Heart left ventricle (tissue), 16 donors: ENCODE measurements around the gene PLD2. TPM values are rescaled to one million over a fixed set of nuclear protein-coding genes. Genes with fewer than 3 reads are reported as not detected.

ENCODE experiments used
- ATAC-seq, 4 donors: fragments of 200-7000 bp; cut with Tn5 transposase; one replicate each; pipeline ENCODE4 v1.9.1; 2020 to 2022; ENCODE audit warnings: moderate library complexity in 4 of 4, mild to moderate bottlenecking in 3 of 4, moderate number of reproducible peaks in 1 of 4
- DNase-seq, 5 donors: peaks; one replicate each; pipeline ENCODE4 v3.0.0-alpha.2; 2020
- H3K27ac ChIP-seq, 12 donors: fragments of 200-600 bp; sonication (generic) in 4 of 12; one replicate each; pipeline versions ENCODE4 v1.5.0 to v1.8.0; 2016 to 2022; ENCODE audit warnings: mild to moderate bottlenecking in 2 of 12
- H3K27me3 ChIP-seq, 9 donors: fragments of 200-600 bp; sonication (generic) in 2 of 9; one replicate each; pipeline versions ENCODE4 v1.5.1 to v1.8.0; 2016 to 2022; ENCODE audit warnings: mild to moderate bottlenecking in 3 of 9
- H3K36me3 ChIP-seq, 9 donors: fragments of 200-600 bp; sonication (generic) in 2 of 9; one replicate each; pipeline versions ENCODE4 v1.5.0 to v1.8.0; 2018 to 2022; ENCODE audit warnings: mild to moderate bottlenecking in 2 of 9
- H3K4me1 ChIP-seq, 12 donors: fragments of 200-600 bp; sonication (generic) in 4 of 12; one replicate each; pipeline versions ENCODE4 v1.5.0 to v1.8.0; 2016 to 2022; ENCODE audit warnings: mild to moderate bottlenecking in 3 of 12
- H3K4me3 ChIP-seq, 12 donors: fragments of 200-600 bp; sonication (generic) in 4 of 12; one replicate each; pipeline versions ENCODE4 v1.5.0 to v1.8.0; 2017 to 2022; ENCODE audit warnings: mild to moderate bottlenecking in 9 of 12, moderate library complexity in 4 of 12
- H3K9me3 ChIP-seq, 12 donors: fragments of 200-600 bp; sonication (generic) in 4 of 12; one replicate each; pipeline versions ENCODE4 v1.5.0 to v1.8.0; 2016 to 2022; ENCODE audit warnings: mild to moderate bottlenecking in 1 of 12
- CTCF ChIP-seq, 12 donors: fragments of 200-600 bp; sonication (generic) in 4 of 12; IDR thresholded peaks; one replicate each; pipeline versions ENCODE4 v1.5.0 to v1.8.0; 2018 to 2022; ENCODE audit warnings: antibody characterized with exemption in 12 of 12, mild to moderate bottlenecking in 5 of 12
- POLR2A ChIP-seq, 2 donors: fragments of 450-650 bp; IDR thresholded peaks; one replicate each; pipeline ENCODE4 v1.6.1; 2017; ENCODE audit warnings: antibody characterized with exemption in 2 of 2, mild to moderate bottlenecking in 2 of 2, moderate library complexity in 2 of 2
- WGBS, 4 donors: extraction: QIAGEN DNeasy Blood & Tissue Kit in 2 of 4; methylation state at CpG; one replicate each; pipeline versions ENCODE4 v1.1.5 to v1.1.7; 2013 to 2018; 5-methylcytosine and 5-hydroxymethylcytosine counted together
- intact Hi-C, 10 donors: fragments of 100-400 bp; cut with DNase I; formaldehyde crosslinking; loops; one replicate each; pipeline versions ENCODE4 v1.11.1 to v1.14.2; 2022
- polyA plus RNA-seq, 2 donors: library from polyadenylated mRNA; stranded (reverse); fragments of 200-250 nt; gene quantifications; one replicate each; pipeline ENCODE4 v1.2.3, GENCODE V29; 2013
- total RNA-seq, 9 donors: library from RNA; depleted of rRNA in 2 of 9; stranded (reverse); fragments of >200 nt in 2 of 9; fragmentation: NEBNext Ultra II Directional in 3 of 9; extraction: Animal tissue kit (Norgen Biotek cat#: 25700) in 3 of 9; gene quantifications; one replicate each; pipeline versions ENCODE4 v1.1.0 to v1.2.4, GENCODE V29; 2016 to 2023
- donor health status: ischemic (EF 13 %, LVEDD 7.1; RV severe dilation, severe dysfunction).
- donor health status: healthy with polysubstance abuse.
- donor health status: DM: no; HTN: yes; CAD: no.
- donor health status: DM: no; HTN: no; CAD: no.
- donor health status: ischemic (EF 25% LVEDD 6.9; RV normal size, moderate dysfunction).
- donor health status: ischemic (EF 25% LVEDD 5.7; RV mildly dilated, moderate dysfunction).
- donor health status: healthy.
- donor health status: DM: yes; HTN: yes; CAD: no.
- donor health status: ischemic (EF 35%, LVEDD 5.7; RV mildly dilated, moderate dysfunction).
- donor health status: nonischemic (EF 11% LVEDD 7.7; RV severe dilation, severe dysfunction).
- donor health status: DM: yes; HTN: yes; CAD: no.
- donor health status: PGD.
- donor health status: ischemic (EF 29% LVEDD 5.4; RV normal size, mild dysfunction).
- donor health status: nonischemic (EF 23%, LVEDD 6.1; RV moderate dilation, normal function).

Gene PLD2
- total and polyA plus RNA-seq, 11 donors: 5.3 to 17.9 (median 8.5) TPM

DNA sequence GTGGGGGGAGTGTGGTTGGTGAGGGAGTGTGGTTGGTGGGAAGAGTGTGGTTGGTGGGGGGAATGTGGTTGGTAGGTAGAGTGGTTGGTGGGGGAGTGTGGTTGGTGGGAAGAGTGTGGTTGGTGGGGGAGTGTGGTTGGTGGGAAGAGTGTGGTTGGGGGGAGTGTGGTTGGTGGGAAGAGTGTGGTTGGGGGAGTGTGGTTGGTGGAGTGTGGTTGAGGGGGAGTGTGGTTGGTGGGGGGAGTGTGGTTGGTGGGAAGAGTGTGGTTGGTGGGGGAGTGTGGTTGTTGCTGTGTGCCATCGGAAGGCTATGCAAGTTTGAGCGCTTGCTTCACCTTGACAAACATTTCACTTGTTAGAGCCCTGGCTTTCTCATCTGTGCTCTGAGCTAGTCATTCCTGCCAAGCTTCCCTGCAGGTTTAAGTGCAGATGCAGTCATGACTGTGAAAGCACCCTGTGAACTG lies 46.3 kb downstream of the PLD2 start:
- Histone ChIP-seq H3K4me3 (no peak overlapping the region), H3K27me3 (no peaks in the 10 kb centered on the region), H3K4me1 (peaks cover 0 to 56% (median 28%) of the 10 kb centered on the region in 12 donors), H3K27ac (no peak overlapping the region), H3K36me3 (peaks cover 0 to 8% (median 0%) of the 10 kb centered on the region in 9 donors), H3K9me3 (no peaks in the 10 kb centered on the region)
- WGBS, 4 donors: 89 to 98% (median 93%) methylated on average over 2 of the region's 2 CpGs
- TF ChIP-seq CTCF (IDR thresholded peaks at IDR 0.05) (no peak), POLR2A (IDR thresholded peaks at IDR 0.05) (no peak)
- intact Hi-C loops: no loop called here
- DNase-seq (no peak), ATAC-seq (no peak)

DNA sequence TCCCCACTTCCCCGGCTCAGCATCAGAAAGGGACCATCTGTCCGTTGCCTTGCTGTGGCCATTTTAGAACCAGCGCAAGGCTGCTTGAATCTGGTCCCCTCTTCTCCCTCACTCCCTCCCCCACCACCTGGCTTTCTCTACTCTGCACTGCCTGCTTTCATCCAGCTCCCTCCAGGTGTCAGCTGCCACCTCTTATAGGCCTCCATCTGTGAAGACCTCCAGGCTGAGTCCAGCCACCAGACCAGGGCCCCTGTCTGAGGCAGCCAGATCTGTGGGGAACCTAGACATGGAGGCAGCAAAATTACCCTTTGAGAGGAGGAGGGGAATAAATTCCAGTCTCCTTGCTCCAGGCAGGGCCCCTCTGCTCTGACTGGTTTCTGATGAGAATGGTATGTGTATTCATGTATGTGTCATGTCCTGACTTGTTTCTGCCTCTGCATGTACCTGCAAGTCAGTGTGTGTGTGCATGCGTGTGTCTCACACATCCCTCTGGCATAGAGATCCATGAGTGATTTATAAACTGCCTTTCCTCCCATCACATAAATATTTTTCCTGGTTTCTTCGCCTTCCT lies 47.2 kb downstream of the PLD2 start:
- Histone ChIP-seq H3K9me3 (no peaks in the 10 kb centered on the region), H3K27ac (no peak overlapping the region), H3K4me3 (no peak overlapping the region), H3K4me1 (peaks cover 7 to 66% (median 33%) of the 10 kb centered on the region in 12 donors), H3K27me3 (no peaks in the 10 kb centered on the region), H3K36me3 (peaks cover 0 to 8% (median 0%) of the 10 kb centered on the region in 9 donors)
- no peak for DNase-seq
- TF ChIP-seq CTCF (IDR thresholded peaks at IDR 0.05): no peak
- no peak for TF ChIP-seq POLR2A (IDR thresholded peaks at IDR 0.05)
- no peak for ATAC-seq
- intact Hi-C loops: no loop called here
- 93 to 97% (median 95%) methylated on average over 5 of the region's 5 CpGs for WGBS, 4 donors

DNA sequence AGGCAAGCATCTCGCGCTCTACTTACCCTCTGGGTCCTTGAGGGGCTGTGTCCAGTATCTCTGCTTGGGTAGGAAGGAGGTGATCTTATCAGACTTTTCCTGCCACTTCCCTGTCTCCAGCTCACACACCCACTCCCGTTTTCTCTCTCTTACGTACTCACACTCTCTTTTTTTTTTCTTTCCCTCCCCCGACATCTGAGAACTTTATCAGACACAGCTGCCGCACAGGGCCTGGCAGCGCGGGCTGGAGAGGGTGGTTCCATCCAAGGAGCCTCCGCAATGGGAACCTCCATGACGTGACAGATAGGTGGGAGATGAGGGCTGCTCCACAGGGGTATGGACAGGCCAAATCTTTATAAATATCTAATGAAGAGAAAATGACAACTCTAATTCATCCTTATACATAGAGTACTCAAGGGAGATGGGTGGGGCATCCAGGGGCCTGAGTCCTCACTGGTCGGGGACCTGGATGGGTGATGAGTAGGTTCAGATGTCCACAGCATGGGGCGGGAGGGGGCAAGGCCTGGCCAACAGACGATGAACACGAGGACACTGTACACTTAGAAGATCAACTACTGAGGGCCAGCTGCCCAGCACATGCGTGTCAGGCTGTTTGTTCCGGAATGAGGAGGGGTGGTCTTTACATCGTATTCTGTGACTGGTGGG lies 49.5 kb downstream of the PLD2 start:
- H3K4me1 ChIP-seq: peaks cover 4 to 54% (median 36%) of the 10 kb centered on the region in 12 donors
- WGBS, 4 donors: 74 to 81% (median 76%) methylated on average over 17 of the region's 17 CpGs
- peak overlapping the region in 9 of 12 donors; percentile 1 to 88 (median 74) for H3K27ac ChIP-seq

More for the DNA sequence above, 49.5 kb downstream of the PLD2 start:
- intact Hi-C loops: no loop called here
- Histone ChIP-seq H3K9me3 (no peaks in the 10 kb centered on the region), H3K27me3 (no peaks in the 10 kb centered on the region), H3K4me3 (no peak overlapping the region), H3K36me3 (peaks cover 0 to 12% (median 0%) of the 10 kb centered on the region in 9 donors)
- TF ChIP-seq POLR2A (IDR thresholded peaks at IDR 0.05) (no peak), CTCF (IDR thresholded peaks at IDR 0.05) (no peak)
- ATAC-seq (no peak), DNase-seq (no peak)
